GM12878 (cell line): ENCODE measurements around the gene GIPC1. TPM values are rescaled to one million over a fixed set of nuclear protein-coding genes. Genes with fewer than 3 reads are reported as not detected.

Experiments
- ATAC-seq: fragments of 200-7000 bp; cut with Tn5 transposase; 3 replicates; pipeline ENCODE4 v1.9.1; 2020; ENCODE audit warnings: mild to moderate bottlenecking, moderate library complexity
- BruUV-seq: library from RNA; stranded (reverse); fragments of 400-500 nt; replicated peaks from 2 replicates; lab custom pipeline; 2021; lab: Mats Ljungman, UMichigan
- CTCF ChIA-PET: fragments of 300-600 bp; sonication (Branson Sonifier 250); formaldehyde crosslinking; extraction: SDS; loops from one replicate; lab custom pipeline; 2021; ENCODE audit warnings: inconsistent platforms; lab: Yijun Ruan, JAX
- POLR2A ChIA-PET: fragments of 350-600 bp; formaldehyde crosslinking; extraction: SDS; loops from one replicate; lab custom pipeline; 2021; ENCODE audit warnings: inconsistent platforms; lab: Charles Lee
- RAD21 ChIA-PET: fragments of 300-600 bp; sonication (Branson Sonifier 250); formaldehyde crosslinking; loops from one replicate; lab custom pipeline; 2023; ENCODE audit warnings: antibody characterized with exemption; ENCODE audit not compliant: unreplicated experiment; lab: Charles Lee
- SMC1A ChIA-PET: fragments of 300-600 bp; sonication (Branson Sonifier 250); formaldehyde crosslinking; loops from one replicate; lab custom pipeline; 2023; ENCODE audit not compliant: unreplicated experiment, uncharacterized antibody; lab: Charles Lee
- DNase-seq: peaks from one replicate; pipeline ENCODE4 v3.0.0-alpha.2; 2011; ENCODE audit warnings: low read depth, low spot score
- FAIRE-seq: peaks from 3 replicates; lab custom pipeline; 2011; peaks lifted over from hg19 to GRCh38; lab: Jason Lieb, UNC
- H2AFZ ChIP-seq: 2 replicates; pipeline ENCODE4 v1.6.0; 2011; ENCODE audit warnings: low read depth, low read length, control low read depth; ENCODE audit not compliant: control insufficient read depth
- H3K27ac ChIP-seq: 2 replicates; pipeline ENCODE4 v1.5.1; 2011; ENCODE audit warnings: control low read depth; ENCODE audit not compliant: control insufficient read depth, insufficient read depth
- H3K27me3 ChIP-seq, 2 experiments: replicated peaks in 1 of 2; 2 replicates each; pipeline versions ENCODE4 v1.6.0 to v1.6.1; 2011; ENCODE audit warnings: low read length in 1 of 2; ENCODE audit not compliant: control insufficient read depth in 2 of 2, insufficient read depth in 2 of 2
- H3K36me3 ChIP-seq, 2 experiments: 2 replicates each; pipeline ENCODE4 v1.5.1; 2011; ENCODE audit warnings: low read length in 1 of 2; ENCODE audit not compliant: control insufficient read depth in 2 of 2, insufficient read depth in 2 of 2
- H3K4me1 ChIP-seq: 2 replicates; pipeline ENCODE4 v1.6.1; 2011; ENCODE audit warnings: mild to moderate bottlenecking, low read length, moderate library complexity, mixed read lengths; ENCODE audit not compliant: control insufficient read depth, insufficient read depth
- H3K4me2 ChIP-seq: 2 replicates; pipeline ENCODE4 v1.6.0; 2011; ENCODE audit warnings: control low read depth; ENCODE audit not compliant: control insufficient read depth, insufficient read depth
- H3K4me3 ChIP-seq: fragments of 200-600 bp; sonication (generic); 2 replicates; pipeline ENCODE4 v1.5.1; 2016
- H3K79me2 ChIP-seq: 2 replicates; pipeline ENCODE4 v1.6.0; 2011; ENCODE audit warnings: low read length; ENCODE audit not compliant: control insufficient read depth, insufficient read depth
- H3K9ac ChIP-seq: 2 replicates; pipeline ENCODE4 v1.8.0; 2011; ENCODE audit warnings: low read length, control low read depth, mixed read lengths; ENCODE audit not compliant: control insufficient read depth, insufficient read depth
- H3K9me3 ChIP-seq: replicated peaks from 3 replicates; pipeline ENCODE4 v1.5.1; 2011; ENCODE audit warnings: mild to moderate bottlenecking, low read length; ENCODE audit not compliant: control insufficient read depth, insufficient read depth
- H4K20me1 ChIP-seq: 2 replicates; pipeline ENCODE4 v1.6.0; 2011; ENCODE audit not compliant: control insufficient read depth, insufficient read depth
- HDGF ChIP-seq: fragments of 450-650 bp; IDR thresholded peaks from 2 replicates; pipeline ENCODE4 v1.6.1; 2016; ENCODE audit warnings: antibody characterized with exemption
- JUNB ChIP-seq: IDR thresholded peaks from 2 replicates; pipeline ENCODE4 v1.6.1; 2016; ENCODE audit warnings: antibody characterized with exemption, mild to moderate bottlenecking
- KDM1A ChIP-seq: fragments of 200-600 bp; sonication (generic); IDR thresholded peaks from 2 replicates; pipeline ENCODE4 v1.6.1; 2016; ENCODE audit warnings: borderline replicate concordance
- POLR2A ChIP-seq: IDR thresholded peaks from 2 replicates; pipeline ENCODE4 v1.6.1; 2011; ENCODE audit warnings: low read depth, mild to moderate bottlenecking, low read length
- WGBS: methylation state at CpG from one replicate; pipeline ENCODE4 v1.1.6; 2016; ENCODE audit warnings: low lambda C conversion rate; ENCODE audit not compliant: insufficient replicate concordance, insufficient coverage; ENCODE audit errors: missing lambda C conversion rate; 5-methylcytosine and 5-hydroxymethylcytosine counted together
- in situ Hi-C: fragments of 300-500 bp; cut with MboI; formaldehyde crosslinking; loops from 9 replicates; pipeline ENCODE4 v1.14.3; 2018; ENCODE audit warnings: mixed read lengths
- intact Hi-C: fragments of 100-400 bp; cut with micrococcal nuclease; formaldehyde crosslinking; loops from one replicate; pipeline ENCODE4 v1.14.2; 2022; ENCODE audit not compliant: unreplicated experiment
- polyA plus RNA-seq, 11 experiments: library from polyadenylated mRNA; depleted of rRNA in 4 of 11; unstranded in 6 of 11; stranded (reverse) in 5 of 11; fragments of >200 nt; fragmentation: Nextera tagmentation in 4 of 11; fragmentation: Illumina TruSeq in 1 of 11; extraction: Ambion mirVana in 4 of 11; extraction: Trizol in 1 of 11; gene quantifications; 1 replicate in 1 of 11; 2 replicates in 10 of 11; pipeline versions ENCODE4 v1.2.1 to v1.2.3, GENCODE V29; 2011 to 2016; ENCODE audit warnings: inconsistent platforms in 2 of 11, missing spikeins in 2 of 11, low read depth in 1 of 11
- total RNA-seq, 4 experiments: library from RNA; depleted of rRNA in 3 of 4; stranded (reverse); fragments of >200 nt in 3 of 4; fragmentation: Illumina TruSeq in 1 of 4; extraction: Trizol in 1 of 4; gene quantifications; 2 replicates each; pipeline versions ENCODE4 v1.2.1 to v1.2.3, GENCODE V29; 2013 to 2021
- TF ChIP-seq, protein P1 (sequence below): fragments of 450-650 bp; IDR thresholded peaks from 2 replicates; pipeline ENCODE4 v1.6.1; 2017; ENCODE audit warnings: mild to moderate bottlenecking, moderate library complexity
- TF ChIP-seq, protein P2 (sequence below): IDR thresholded peaks from 2 replicates; pipeline ENCODE4 v1.6.1; 2011; ENCODE audit warnings: mild to moderate bottlenecking, low read depth, low read length, moderate library complexity; ENCODE audit not compliant: insufficient replicate concordance

The GIPC1 gene
- total and polyA plus RNA-seq, 10 of the 15 experiments (the other 5 are each of a cell fraction or from before 2014, with no cell fraction given), result 0.47 to 24.1 (median 13.6) TPM

DNA sequence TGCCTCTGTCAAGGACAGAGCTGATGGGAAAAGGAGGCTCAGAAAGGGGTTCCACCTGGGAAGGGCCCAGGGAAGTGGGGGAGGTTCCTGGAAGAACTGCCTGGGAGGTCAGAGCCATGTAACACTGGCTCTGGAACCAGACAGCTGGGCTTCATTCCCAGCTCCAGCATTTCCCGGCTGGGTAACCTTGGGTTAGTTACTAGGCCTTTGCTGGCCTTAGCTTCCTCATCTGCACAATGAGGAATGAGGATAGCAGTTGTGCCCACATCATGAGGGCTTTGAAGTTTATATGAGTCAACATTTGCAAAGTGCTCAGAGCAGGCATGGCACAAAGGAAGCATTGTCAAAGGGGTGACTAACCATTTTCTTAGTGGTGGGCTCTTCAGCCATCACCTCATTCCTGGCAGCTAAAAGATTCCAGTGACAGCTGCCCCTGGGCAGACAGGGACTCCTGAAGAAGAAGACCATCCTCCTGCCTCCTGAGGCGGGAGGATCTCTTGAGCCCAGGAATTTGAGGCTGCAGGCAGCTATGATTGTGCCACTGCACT, 24.0 kb upstream of the GIPC1 start (continued):
- TF ChIP-seq, protein P1, sequence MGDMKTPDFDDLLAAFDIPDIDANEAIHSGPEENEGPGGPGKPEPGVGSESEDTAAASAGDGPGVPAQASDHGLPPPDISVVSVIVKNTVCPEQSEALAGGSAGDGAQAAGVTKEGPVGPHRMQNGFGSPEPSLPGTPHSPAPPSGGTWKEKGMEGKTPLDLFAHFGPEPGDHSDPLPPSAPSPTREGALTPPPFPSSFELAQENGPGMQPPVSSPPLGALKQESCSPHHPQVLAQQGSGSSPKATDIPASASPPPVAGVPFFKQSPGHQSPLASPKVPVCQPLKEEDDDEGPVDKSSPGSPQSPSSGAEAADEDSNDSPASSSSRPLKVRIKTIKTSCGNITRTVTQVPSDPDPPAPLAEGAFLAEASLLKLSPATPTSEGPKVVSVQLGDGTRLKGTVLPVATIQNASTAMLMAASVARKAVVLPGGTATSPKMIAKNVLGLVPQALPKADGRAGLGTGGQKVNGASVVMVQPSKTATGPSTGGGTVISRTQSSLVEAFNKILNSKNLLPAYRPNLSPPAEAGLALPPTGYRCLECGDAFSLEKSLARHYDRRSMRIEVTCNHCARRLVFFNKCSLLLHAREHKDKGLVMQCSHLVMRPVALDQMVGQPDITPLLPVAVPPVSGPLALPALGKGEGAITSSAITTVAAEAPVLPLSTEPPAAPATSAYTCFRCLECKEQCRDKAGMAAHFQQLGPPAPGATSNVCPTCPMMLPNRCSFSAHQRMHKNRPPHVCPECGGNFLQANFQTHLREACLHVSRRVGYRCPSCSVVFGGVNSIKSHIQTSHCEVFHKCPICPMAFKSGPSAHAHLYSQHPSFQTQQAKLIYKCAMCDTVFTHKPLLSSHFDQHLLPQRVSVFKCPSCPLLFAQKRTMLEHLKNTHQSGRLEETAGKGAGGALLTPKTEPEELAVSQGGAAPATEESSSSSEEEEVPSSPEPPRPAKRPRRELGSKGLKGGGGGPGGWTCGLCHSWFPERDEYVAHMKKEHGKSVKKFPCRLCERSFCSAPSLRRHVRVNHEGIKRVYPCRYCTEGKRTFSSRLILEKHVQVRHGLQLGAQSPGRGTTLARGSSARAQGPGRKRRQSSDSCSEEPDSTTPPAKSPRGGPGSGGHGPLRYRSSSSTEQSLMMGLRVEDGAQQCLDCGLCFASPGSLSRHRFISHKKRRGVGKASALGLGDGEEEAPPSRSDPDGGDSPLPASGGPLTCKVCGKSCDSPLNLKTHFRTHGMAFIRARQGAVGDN, result no peak
- no peak for TF ChIP-seq POLR2A
- no peak for TF ChIP-seq HDGF
- no peak for TF ChIP-seq JUNB

DNA sequence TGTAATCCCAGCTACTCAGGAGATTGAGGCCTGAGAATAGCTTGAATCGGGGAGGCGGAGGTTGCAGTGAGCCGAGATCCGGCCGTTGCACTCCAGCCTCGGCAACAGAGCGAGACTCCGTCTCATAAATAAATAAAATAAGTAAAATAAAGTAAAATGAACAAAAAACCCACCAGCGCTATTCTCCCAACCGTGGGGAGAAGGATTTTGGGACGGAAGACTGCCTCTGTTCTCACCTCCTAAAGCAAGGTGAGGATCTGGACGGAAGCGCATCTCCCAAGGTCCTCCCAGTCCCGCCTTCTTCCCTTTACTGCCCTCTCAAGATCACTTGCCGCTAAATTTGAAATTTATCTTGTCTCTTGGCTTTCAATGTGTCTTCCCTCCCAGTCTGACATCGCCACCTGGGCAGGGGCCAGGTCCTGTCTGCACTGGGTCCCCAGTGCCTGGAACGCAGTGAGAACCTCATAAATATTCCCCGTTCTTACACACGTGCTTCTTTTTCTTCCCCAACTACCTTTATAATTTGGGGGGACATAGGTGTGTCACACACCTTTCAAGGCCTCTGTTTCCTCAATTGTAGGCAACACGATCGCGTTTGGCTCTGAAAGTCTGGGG, 23.4 kb upstream of the GIPC1 start:
- CTCF ChIA-PET, result interaction anchor here (1.6 to 4.9 kb wide), 2 partner anchors 14 to 38 kb away, joined by 8 to 41 read pairs; no protein-coding TSS in a partner anchor
- Histone ChIP-seq H3K36me3 (peaks cover 0 to 11% of the 10 kb centered on the region in 2 experiments; a peak in 3 of 4 replicates), H2AFZ (no peak overlapping the region), H3K4me2 (peak overlapping the region; percentile 64; the same call in 1 of the 2 replicates), H3K4me3 (no peak overlapping the region), H3K79me2 (peaks cover 30% of the 10 kb centered on the region), H3K9me3 (no peaks in the 10 kb centered on the region)
- in situ Hi-C loops (no loop called here), intact Hi-C loops (no loop called here)
- SMC1A ChIA-PET, result interaction anchor here (1.1 kb wide), 1 partner anchor 9 kb away, joined by 3 read pairs; no protein-coding TSS in a partner anchor
- RAD21 ChIA-PET, result no interaction called here
- FAIRE-seq (no peak), ATAC-seq (no peak)
- WGBS, result 96% methylated on average over 22 of the region's 22 CpGs
- TF ChIP-seq, protein P2, sequence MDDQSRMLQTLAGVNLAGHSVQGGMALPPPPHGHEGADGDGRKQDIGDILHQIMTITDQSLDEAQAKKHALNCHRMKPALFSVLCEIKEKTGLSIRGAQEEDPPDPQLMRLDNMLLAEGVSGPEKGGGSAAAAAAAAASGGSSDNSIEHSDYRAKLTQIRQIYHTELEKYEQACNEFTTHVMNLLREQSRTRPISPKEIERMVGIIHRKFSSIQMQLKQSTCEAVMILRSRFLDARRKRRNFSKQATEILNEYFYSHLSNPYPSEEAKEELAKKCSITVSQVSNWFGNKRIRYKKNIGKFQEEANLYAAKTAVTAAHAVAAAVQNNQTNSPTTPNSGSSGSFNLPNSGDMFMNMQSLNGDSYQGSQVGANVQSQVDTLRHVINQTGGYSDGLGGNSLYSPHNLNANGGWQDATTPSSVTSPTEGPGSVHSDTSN, result no peak
- no peak for TF ChIP-seq KDM1A
- TF ChIP-seq, all 136 proteins: peak for 0
- peaks cover 9% of the 10 kb centered on the region for H3K4me1 ChIP-seq
- no peak overlapping the region for H3K27ac ChIP-seq
- no TSS peak for BruUV-seq
- H4K20me1 ChIP-seq, result peaks cover 3% of the 10 kb centered on the region; the same call in 1 of the 2 replicates
- POLR2A ChIA-PET, result interaction anchor here (1.6 to 2.7 kb wide), 2 partner anchors 10 to 53 kb away, joined by 3 to 12 read pairs; partner anchors contain the start of genes NDUFB7 and TECR
- no peaks in the 10 kb centered on the region for H3K27me3 ChIP-seq
- no peak for DNase-seq
- H3K9ac ChIP-seq, result no peak overlapping the region
